Prostate gland (tissue), 2 donors: ENCODE measurements around the gene SOAT2. TPM values are rescaled to one million over a fixed set of nuclear protein-coding genes. Genes with fewer than 3 reads are reported as not detected.
"Not testable (repeated sequence)": the region's sequence is repeated elsewhere in the genome, so short reads cannot be mapped to it uniquely, and the experiment has no call there.

Experiments used
- DNase-seq: peaks from one replicate; pipeline ENCODE4 v3.0.0-alpha.2; 2019; ENCODE audit warnings: low spot score
- H3K27ac ChIP-seq, 2 donors: fragments of 200-600 bp; sonication (generic); 2 replicates each; pipeline ENCODE4 v1.5.1; 2017 to 2019
- H3K27me3 ChIP-seq: fragments of 200-600 bp; sonication (generic); replicated peaks from 2 replicates; pipeline ENCODE4 v1.5.1; 2019; ENCODE audit not compliant: insufficient read depth
- H3K36me3 ChIP-seq, 2 donors: fragments of 200-600 bp; sonication (generic); 1 replicate in 1 of 2; 2 replicates in 1 of 2; pipeline versions ENCODE4 v1.5.1 to v1.8.1; 2017 to 2019
- H3K4me1 ChIP-seq: fragments of 200-600 bp; sonication (generic); replicated peaks from 2 replicates; pipeline ENCODE4 v1.5.1; 2019
- H3K4me3 ChIP-seq, 2 donors: fragments of 200-600 bp; sonication (generic); 2 replicates each; pipeline ENCODE4 v1.5.1; 2017 to 2019
- H3K9me3 ChIP-seq: fragments of 200-600 bp; sonication (generic); 2 replicates; pipeline ENCODE4 v1.5.1; 2017
- POLR2A ChIP-seq: fragments of 450-650 bp; IDR thresholded peaks from one replicate; pipeline ENCODE4 v1.6.1; 2016; ENCODE audit warnings: antibody characterized with exemption, mild to moderate bottlenecking
- POLR2AphosphoS5 ChIP-seq: sonication (generic); formaldehyde crosslinking; IDR thresholded peaks from one replicate; pipeline ENCODE4 v1.6.1; 2017; ENCODE audit warnings: antibody characterized with exemption
- WGBS: methylation state at CpG from one replicate; pipeline ENCODE4 v1.1.5; 2018; 5-methylcytosine and 5-hydroxymethylcytosine counted together
- intact Hi-C: fragments of 100-400 bp; cut with DNase I; formaldehyde crosslinking; loops from one replicate; pipeline ENCODE4 v1.14.2; 2022
- total RNA-seq, 2 donors: library from RNA; depleted of rRNA; stranded (reverse); fragments of >200 nt; gene quantifications; one replicate each; pipeline ENCODE4 v1.1.0, GENCODE V29; 2016
- TF ChIP-seq, protein P1 (sequence below), 4 experiments: fragments of 200-600 bp in 2 of 4; fragments of 450-650 bp in 2 of 4; sonication (generic) in 2 of 4; IDR thresholded peaks; 1 replicate in 3 of 4; 2 replicates in 1 of 4; pipeline ENCODE4 v1.5.1; 2016 to 2019; ENCODE audit warnings: antibody characterized with exemption in 4 of 4, mild to moderate bottlenecking in 2 of 4, moderate library complexity in 2 of 4

Gene SOAT2
- total RNA-seq, 2 donors from 2014 or later, result 0.14 to 0.28 TPM

- no peaks in the 10 kb centered on the region for H3K27me3 ChIP-seq
- no peaks in the 10 kb centered on the region for H3K9me3 ChIP-seq
- no peak for DNase-seq
- H3K36me3 ChIP-seq, result no peaks in the 10 kb centered on the region
- H3K4me3 ChIP-seq, result no peak overlapping the region
- H3K27ac ChIP-seq, result no peak overlapping the region
- TF ChIP-seq, protein P1, sequence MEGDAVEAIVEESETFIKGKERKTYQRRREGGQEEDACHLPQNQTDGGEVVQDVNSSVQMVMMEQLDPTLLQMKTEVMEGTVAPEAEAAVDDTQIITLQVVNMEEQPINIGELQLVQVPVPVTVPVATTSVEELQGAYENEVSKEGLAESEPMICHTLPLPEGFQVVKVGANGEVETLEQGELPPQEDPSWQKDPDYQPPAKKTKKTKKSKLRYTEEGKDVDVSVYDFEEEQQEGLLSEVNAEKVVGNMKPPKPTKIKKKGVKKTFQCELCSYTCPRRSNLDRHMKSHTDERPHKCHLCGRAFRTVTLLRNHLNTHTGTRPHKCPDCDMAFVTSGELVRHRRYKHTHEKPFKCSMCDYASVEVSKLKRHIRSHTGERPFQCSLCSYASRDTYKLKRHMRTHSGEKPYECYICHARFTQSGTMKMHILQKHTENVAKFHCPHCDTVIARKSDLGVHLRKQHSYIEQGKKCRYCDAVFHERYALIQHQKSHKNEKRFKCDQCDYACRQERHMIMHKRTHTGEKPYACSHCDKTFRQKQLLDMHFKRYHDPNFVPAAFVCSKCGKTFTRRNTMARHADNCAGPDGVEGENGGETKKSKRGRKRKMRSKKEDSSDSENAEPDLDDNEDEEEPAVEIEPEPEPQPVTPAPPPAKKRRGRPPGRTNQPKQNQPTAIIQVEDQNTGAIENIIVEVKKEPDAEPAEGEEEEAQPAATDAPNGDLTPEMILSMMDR (IDR thresholded peaks at IDR 0.05), result no peak
- no peak for TF ChIP-seq POLR2A
- no peak for TF ChIP-seq POLR2AphosphoS5
- intact Hi-C loops, result no loop called here
- 87% methylated on average over 8 of the region's 8 CpGs for WGBS
- H3K4me1 ChIP-seq, result no peaks in the 10 kb centered on the region
Observed at GRCh38 chr12:53161119-53161911, 58.0 kb downstream of the SOAT2 start.

DNA sequence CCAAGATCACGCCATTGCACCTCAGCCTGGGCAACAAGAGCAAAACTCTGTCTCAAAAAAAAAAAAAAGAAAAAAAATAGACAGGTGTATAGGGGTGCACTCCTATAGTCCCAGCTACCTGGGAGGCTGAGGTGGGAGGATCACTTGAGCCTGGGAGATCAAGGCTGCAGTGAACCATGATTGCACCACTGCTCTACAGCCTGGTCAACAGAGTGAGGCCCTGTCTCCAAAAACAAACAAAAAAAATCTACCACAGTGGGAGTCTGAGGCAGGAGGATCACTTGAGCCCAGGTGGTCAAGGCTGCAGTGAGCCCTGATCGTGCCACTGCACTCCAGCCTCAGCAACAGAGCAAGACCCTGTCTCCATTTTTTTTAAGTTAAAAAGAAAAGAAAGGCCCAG, 59.7 kb downstream of the SOAT2 start:
- H3K4me3 ChIP-seq, H3K36me3 ChIP-seq, H3K27ac ChIP-seq, DNase-seq, H3K9me3 ChIP-seq, H3K4me1 ChIP-seq, intact Hi-C loops, H3K27me3 ChIP-seq: not testable (repeated sequence)
- WGBS, result 100% methylated on average over 2 of the region's 2 CpGs

DNA sequence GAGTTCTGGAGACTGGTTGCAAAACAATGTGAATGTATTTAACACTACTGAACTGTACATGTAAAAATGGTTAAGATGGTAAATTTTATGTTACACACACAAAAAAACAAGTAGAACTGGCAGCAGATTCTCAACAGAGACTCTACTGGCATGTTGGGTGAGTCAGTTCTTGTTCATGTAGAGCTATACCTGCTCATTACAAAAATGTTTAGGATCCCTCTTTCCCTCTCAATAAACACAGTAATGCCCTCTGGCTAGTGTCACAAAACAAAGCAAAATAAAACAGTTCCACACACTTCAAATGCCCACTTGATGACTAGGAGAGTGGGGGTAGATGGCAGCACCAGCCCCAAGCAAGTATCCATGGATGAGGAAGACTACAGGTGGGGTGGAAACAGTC, 63.6 kb downstream of the SOAT2 start:
- H3K4me1 ChIP-seq, result peaks cover 9% of the 10 kb centered on the region
- H3K4me3 ChIP-seq, result no peak overlapping the region
- no peaks in the 10 kb centered on the region for H3K9me3 ChIP-seq
- no peaks in the 10 kb centered on the region for H3K36me3 ChIP-seq
- intact Hi-C loops, result no loop called here
- TF ChIP-seq, protein P1 (IDR thresholded peaks at IDR 0.05), result no peak
- no peak for DNase-seq
- no peak overlapping the region for H3K27ac ChIP-seq
- H3K27me3 ChIP-seq, result no peaks in the 10 kb centered on the region

- Histone ChIP-seq H3K36me3 (no peaks in the 10 kb centered on the region), H3K4me1 (peaks cover 15% of the 10 kb centered on the region), H3K27ac (no peak overlapping the region), H3K9me3 (no peaks in the 10 kb centered on the region), H3K4me3 (no peak overlapping the region), H3K27me3 (no peaks in the 10 kb centered on the region)
- DNase-seq, result no peak
- TF ChIP-seq POLR2A (no peak), POLR2AphosphoS5 (no peak)
- TF ChIP-seq, protein P1 (IDR thresholded peaks at IDR 0.05), result no peak
- WGBS, result 94% methylated on average over 7 of the region's 7 CpGs
- intact Hi-C loops, result no loop called here
Observed at GRCh38 chr12:53169644-53170043, 66.4 kb downstream of the SOAT2 start.

- intact Hi-C loops, result no loop called here
- H3K27ac ChIP-seq, result no peak overlapping the region
- no peaks in the 10 kb centered on the region for H3K27me3 ChIP-seq
- 88% methylated on average over 8 of the region's 8 CpGs for WGBS
- no peaks in the 10 kb centered on the region for H3K9me3 ChIP-seq
- H3K4me1 ChIP-seq, result peaks cover 18% of the 10 kb centered on the region
- TF ChIP-seq POLR2A (no peak), POLR2AphosphoS5 (no peak)
- TF ChIP-seq, protein P1 (IDR thresholded peaks at IDR 0.05), result no peak
- H3K36me3 ChIP-seq, result no peaks in the 10 kb centered on the region
- no peak for DNase-seq
- no peak overlapping the region for H3K4me3 ChIP-seq
Observed at GRCh38 chr12:53170215-53170614, 66.9 kb downstream of the SOAT2 start.
